Uterus (tissue), 4 donors: ENCODE results near the gene TLN1. TPM values are rescaled to one million over a fixed set of nuclear protein-coding genes. Genes with fewer than 3 reads are reported as not detected.
A peak's percentile ranks its signal among the peaks of the same experiment; 100 is the strongest.

Experiments
- DNase-seq, 2 donors: peaks; one replicate each; pipeline ENCODE4 v3.0.0-alpha.2; 2019 to 2020
- H3K27ac ChIP-seq, 2 donors: fragments of 200-600 bp; sonication (generic); 1 replicate in 1 of 2; 2 replicates in 1 of 2; pipeline ENCODE4 v1.5.1; 2016 to 2018
- H3K27me3 ChIP-seq, 2 donors: fragments of 200-600 bp; sonication (generic); one replicate each; pipeline ENCODE4 v1.5.1; 2018 to 2019; ENCODE audit warnings: control low read depth in 1 of 2
- H3K36me3 ChIP-seq, 2 donors: fragments of 200-600 bp; sonication (generic); one replicate each; pipeline ENCODE4 v1.5.1; 2019; ENCODE audit warnings: control low read depth in 1 of 2
- H3K4me1 ChIP-seq, 2 donors: fragments of 200-600 bp; sonication (generic); one replicate each; pipeline ENCODE4 v1.5.1; 2018 to 2019; ENCODE audit warnings: control low read depth in 1 of 2
- H3K4me3 ChIP-seq, 2 donors: fragments of 200-600 bp; sonication (generic); 1 replicate in 1 of 2; 2 replicates in 1 of 2; pipeline ENCODE4 v1.5.1; 2018 to 2019; ENCODE audit warnings: mild to moderate bottlenecking in 1 of 2
- H3K9me3 ChIP-seq, 2 donors: fragments of 200-600 bp; sonication (generic); one replicate each; pipeline ENCODE4 v1.5.1; 2019; ENCODE audit warnings: control low read depth in 1 of 2
- CTCF ChIP-seq, 4 experiments: fragments of 200-600 bp in 2 of 4; fragments of 450-650 bp in 2 of 4; sonication (generic) in 2 of 4; IDR thresholded peaks; one replicate each; pipeline ENCODE4 v1.5.1; 2016 to 2019; ENCODE audit warnings: antibody characterized with exemption in 4 of 4, mild to moderate bottlenecking in 2 of 4, moderate library complexity in 1 of 4
- POLR2A ChIP-seq, 2 donors: fragments of 450-650 bp; IDR thresholded peaks; one replicate each; pipeline ENCODE4 v1.6.1; 2016; ENCODE audit warnings: antibody characterized with exemption in 2 of 2, mild to moderate bottlenecking in 1 of 2, moderate library complexity in 1 of 2
- intact Hi-C: fragments of 100-400 bp; cut with DNase I; formaldehyde crosslinking; loops from one replicate; pipeline ENCODE4 v1.15.1; 2023; ENCODE audit warnings: low total_unique reads
- total RNA-seq, 4 donors: library from RNA; depleted of rRNA in 3 of 4; stranded (reverse); fragments of >200 nt in 3 of 4; gene quantifications; one replicate each; pipeline versions ENCODE4 v1.1.0 to v1.2.4, GENCODE V29; 2014 to 2023
- donor health status: DM: yes; HTN: yes; CAD: no.

Gene TLN1
- total RNA-seq, 4 donors from 2014 or later = 202 to 540 (median 281) TPM

GRCh38 chr9:35664531-35665470 is 67.2 kb downstream of the TLN1 start, which contains the start of gene ARHGEF39:
ARHGEF39 (minus strand) TSS chr9:35665195; CDS start chr9:35665169, 26 bp downstream.
- peak in 1 of 4 experiments; percentile 29 for TF ChIP-seq CTCF (IDR thresholded peaks at IDR 0.05)
- TF ChIP-seq POLR2A (IDR thresholded peaks at IDR 0.05) = peak; percentile 24 to 25
- intact Hi-C loops = no loop called here
- H3K9me3 ChIP-seq = no peaks in the 10 kb centered on the region
- peaks cover 0 to 6% of the 10 kb centered on the region in 2 donors for H3K4me1 ChIP-seq
- peak within 1 kb of the TSS; percentile 63 to 79 for H3K27ac ChIP-seq
- DNase-seq = peak; percentile 68 to 81
- H3K36me3 ChIP-seq = no peaks in the 10 kb centered on the region
- no peaks in the 10 kb centered on the region for H3K27me3 ChIP-seq
- H3K4me3 ChIP-seq = peak within 1 kb of the TSS; percentile 36 to 52

DNA sequence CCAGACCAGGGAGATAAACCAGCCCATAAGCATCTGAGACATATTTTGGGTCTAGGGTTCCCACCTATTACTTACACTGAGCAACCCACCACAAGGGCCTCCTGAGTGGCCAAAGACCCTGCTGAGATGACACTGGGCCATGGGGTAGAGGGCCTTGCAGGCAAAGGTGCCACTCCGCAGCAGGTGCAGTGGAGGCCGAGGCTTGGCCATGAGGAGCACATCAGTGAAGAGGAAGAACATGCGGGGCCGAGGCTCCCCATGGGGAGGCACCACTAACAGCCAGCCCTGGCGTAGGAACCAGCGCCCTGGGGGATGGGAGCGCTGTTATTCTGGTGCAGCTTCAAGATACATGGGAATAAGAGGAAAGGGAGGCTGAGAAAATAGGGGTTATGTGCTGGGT is 69.6 kb downstream of the TLN1 start:
- Histone ChIP-seq H3K27me3 (no peaks in the 10 kb centered on the region), H3K27ac (peak overlapping the region; percentile 96 to 99), H3K9me3 (no peaks in the 10 kb centered on the region), H3K36me3 (no peaks in the 10 kb centered on the region), H3K4me3 (no peak overlapping the region), H3K4me1 (peaks cover 0 to 6% of the 10 kb centered on the region in 2 donors)
- intact Hi-C loops = no loop called here
- TF ChIP-seq CTCF (IDR thresholded peaks at IDR 0.05) (no peak), POLR2A (IDR thresholded peaks at IDR 0.05) (no peak)
- DNase-seq = no peak

DNA sequence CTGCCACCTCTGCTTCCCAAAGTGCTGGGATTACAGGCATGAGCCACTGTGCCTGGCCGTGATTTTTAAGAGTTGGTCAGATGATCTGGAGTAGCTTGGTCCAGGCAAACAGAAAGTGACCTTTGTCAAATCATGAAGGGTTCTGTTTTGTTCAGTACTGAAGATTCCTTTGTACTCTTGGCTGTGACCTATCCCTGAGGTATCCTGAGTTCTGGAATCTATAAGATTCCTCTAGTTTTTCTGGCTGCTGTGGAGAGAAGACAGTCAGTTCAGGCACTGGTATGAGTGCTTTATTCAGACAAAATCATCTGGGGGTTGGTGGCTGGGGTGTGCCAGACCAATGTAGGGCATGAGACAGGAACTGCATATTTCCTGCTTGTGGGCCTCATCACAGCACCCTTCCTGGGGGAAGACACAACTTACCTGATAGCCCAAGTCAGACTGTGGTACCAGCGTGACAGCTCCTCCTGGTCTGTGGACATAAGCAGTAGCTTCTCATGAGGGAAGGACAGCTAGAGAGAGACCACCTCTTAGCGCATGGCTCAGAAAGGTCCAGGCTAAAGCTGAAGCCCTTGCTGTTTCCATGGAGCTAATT is 70.1 kb downstream of the TLN1 start:
- H3K27ac ChIP-seq = peak overlapping the region; percentile 96 to 99
- H3K4me1 ChIP-seq = peaks cover 0 to 6% of the 10 kb centered on the region in 2 donors

DNA sequence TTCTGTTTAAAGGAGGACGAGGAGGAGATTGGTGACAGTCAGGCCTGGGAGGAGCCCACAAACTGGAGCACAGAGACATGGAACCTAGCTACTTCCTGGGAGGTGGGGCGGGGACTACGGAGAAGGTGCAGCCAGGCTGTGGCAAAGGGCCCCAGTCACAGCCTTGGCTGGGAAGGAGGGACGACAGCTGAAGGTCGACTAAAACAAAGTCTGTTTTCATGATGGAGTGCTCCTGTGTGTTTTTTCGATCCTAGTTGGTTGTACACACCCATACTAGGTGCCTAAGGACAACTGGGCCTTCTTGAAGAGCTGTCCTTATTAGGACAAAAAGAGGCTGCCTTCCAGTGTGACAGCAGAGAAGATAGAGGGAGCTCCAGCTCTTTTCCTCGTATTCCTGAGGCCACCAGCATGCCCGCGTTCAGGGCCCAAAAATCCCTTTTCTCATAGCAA is 71.0 kb downstream of the TLN1 start:
- intact Hi-C loops = no loop called here
- Histone ChIP-seq H3K27ac (peak overlapping the region; percentile 96 to 99), H3K4me3 (no peak overlapping the region), H3K9me3 (no peaks in the 10 kb centered on the region), H3K36me3 (no peaks in the 10 kb centered on the region), H3K27me3 (no peaks in the 10 kb centered on the region), H3K4me1 (peaks cover 0 to 6% of the 10 kb centered on the region in 2 donors)
- DNase-seq = peak in 1 of 2 donors; percentile 36
- TF ChIP-seq CTCF (IDR thresholded peaks at IDR 0.05) (peak; percentile 37 to 62 (median 52)), POLR2A (IDR thresholded peaks at IDR 0.05) (no peak)

More for the DNA sequence above, 70.1 kb downstream of the TLN1 start:
- Histone ChIP-seq H3K9me3 (no peaks in the 10 kb centered on the region), H3K27me3 (no peaks in the 10 kb centered on the region), H3K4me3 (no peak overlapping the region), H3K36me3 (no peaks in the 10 kb centered on the region)
- no peak for DNase-seq
- TF ChIP-seq POLR2A (IDR thresholded peaks at IDR 0.05) = no peak
- no peak for TF ChIP-seq CTCF (IDR thresholded peaks at IDR 0.05)
- intact Hi-C loops = no loop called here
